ENCODE results near the gene TEX26. TPM values are rescaled to one million over a fixed set of nuclear protein-coding genes. Genes with fewer than 3 reads are reported as not detected.

Gene TEX26
- total RNA-seq, 1 experiment from 2014 or later = not detected

DNA sequence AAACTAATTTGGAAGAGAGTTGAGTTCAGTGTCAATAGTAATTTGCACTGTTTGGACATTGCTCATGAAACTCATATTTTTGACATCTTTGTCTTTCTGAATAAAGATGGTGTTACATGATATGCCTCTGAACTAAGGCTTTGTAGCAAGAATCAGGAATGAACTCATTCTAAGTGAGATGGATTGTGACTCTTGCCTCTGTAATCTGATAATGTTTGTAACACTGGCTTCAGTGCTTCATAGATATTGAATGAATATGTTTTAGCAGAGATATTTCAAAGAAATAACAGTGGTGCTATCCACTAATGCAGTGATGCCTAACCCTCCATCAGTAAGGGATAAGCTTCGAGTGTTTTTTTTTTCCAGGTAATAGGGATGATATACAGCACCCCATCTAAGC is 32.9 kb downstream of the TEX26 start:
- DNase-seq (ENCODE audit: low read depth) = no peak
- in situ Hi-C loops (cut with HindIII; ENCODE audit: low pct_unique_long_range_greater_than_20kb, low sequenced_read_pairs) = no loop called here

DNA sequence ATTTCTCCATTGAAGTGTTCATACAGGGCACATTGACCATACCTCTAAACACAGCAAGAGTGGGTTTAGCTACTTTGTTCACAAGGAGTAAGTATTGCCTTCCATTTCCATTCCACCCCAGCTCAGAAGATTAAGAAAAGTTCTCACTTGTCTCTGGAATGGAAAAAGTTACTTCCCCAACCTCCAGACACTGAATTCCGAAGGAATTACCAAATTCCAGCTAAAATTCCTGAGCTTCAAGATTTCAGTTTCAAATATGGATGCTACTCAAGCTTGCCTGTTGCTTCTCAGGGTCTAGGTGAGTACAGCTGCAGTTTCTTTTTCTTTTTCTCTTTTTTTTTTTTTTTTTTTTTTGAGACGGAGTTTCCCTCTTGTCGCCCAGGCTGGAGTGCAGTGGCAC is 33.6 kb downstream of the TEX26 start:
- no peak for DNase-seq (ENCODE audit: low read depth)
- in situ Hi-C loops (cut with HindIII; ENCODE audit: low pct_unique_long_range_greater_than_20kb, low sequenced_read_pairs) = no loop called here

DNA sequence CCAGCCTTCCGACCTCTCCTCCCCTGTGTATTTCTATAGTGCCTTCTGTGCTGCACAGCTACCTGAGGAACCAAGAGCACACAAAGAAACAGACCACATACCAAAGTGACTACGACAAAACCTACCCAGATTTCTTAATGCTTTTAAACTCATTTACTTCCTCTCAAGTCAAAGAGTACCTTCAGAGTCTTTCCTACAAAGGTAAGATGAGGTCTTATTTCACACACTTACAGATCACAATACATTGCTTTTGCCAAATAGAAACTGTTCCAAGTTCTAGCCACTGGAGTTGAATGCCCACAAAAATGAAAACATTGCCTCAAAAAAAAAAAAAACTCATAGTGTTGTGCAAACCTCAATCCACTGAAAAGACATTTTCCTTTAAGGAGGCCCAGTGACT is 36.4 kb downstream of the TEX26 start:
- in situ Hi-C loops (cut with HindIII; ENCODE audit: low pct_unique_long_range_greater_than_20kb, low sequenced_read_pairs) = no loop called here
- DNase-seq (ENCODE audit: low read depth) = no peak

DNA sequence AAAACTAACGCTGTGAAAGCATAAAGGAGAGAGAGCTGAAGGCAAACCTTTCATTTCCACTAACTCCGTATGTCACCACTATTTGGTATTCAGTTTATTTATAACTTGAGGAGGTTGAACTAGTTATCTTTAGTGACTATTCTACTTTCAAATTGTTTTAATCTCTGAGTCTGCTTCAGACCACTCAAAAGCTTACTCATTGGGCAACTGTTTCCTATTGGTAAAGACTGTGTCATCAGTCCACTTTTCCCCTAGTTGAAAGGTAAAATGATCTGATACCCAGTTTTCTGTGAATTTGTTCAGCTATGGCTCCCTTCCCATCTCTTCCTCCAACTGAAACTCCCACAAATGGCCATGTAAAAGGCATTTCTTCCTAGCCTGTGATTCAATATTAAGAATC is 39.1 kb downstream of the TEX26 start:
- no peak for DNase-seq (ENCODE audit: low read depth)
- in situ Hi-C loops (cut with HindIII; ENCODE audit: low pct_unique_long_range_greater_than_20kb, low sequenced_read_pairs) = no loop called here

DNA sequence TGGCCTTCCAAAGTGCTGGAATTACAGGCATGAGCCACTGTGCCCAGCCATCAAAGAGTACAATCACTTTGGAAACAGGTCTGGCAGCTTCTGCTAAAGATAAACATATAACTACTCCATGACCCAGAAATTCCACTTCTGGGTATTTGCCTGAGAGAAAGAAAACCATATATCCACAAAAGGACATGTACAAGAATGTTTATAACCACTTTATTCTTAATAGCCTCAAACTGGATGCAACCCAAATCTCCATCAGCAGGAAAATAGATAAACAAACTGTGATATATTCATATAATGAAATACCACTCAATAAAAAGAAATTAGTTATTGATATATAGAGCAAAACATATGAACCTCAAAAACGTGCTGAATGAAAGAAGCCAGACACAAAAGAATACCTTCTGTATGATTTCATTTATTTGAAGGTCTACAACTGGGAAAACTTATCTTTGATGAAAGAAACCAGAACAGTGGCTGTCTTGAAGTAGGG is 40.5 kb downstream of the TEX26 start:
- no peak for DNase-seq (ENCODE audit: low read depth)
- in situ Hi-C loops (cut with HindIII; ENCODE audit: low pct_unique_long_range_greater_than_20kb, low sequenced_read_pairs) = no loop called here

DNA sequence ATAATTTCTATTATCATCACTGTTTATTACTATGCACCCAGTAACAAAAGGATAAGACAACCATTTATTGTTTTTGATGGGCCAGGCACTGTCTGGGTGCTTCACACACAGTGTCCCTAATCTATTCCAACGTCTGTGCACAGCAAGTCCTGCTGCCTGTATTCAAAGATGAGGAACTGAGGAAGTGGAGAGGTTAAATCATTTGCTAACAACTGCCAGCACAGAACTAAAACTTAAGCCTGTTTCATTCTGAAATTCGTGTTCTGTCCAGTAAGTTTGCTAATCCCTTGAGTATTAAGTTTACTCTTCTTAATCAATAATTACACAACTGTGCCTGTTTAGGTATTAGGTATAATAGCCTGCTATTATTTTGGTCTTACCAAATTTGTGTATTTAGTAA is 41.9 kb downstream of the TEX26 start:
- in situ Hi-C loops (cut with HindIII; ENCODE audit: low pct_unique_long_range_greater_than_20kb, low sequenced_read_pairs) = no loop called here
- no peak for DNase-seq (ENCODE audit: low read depth)

DNA sequence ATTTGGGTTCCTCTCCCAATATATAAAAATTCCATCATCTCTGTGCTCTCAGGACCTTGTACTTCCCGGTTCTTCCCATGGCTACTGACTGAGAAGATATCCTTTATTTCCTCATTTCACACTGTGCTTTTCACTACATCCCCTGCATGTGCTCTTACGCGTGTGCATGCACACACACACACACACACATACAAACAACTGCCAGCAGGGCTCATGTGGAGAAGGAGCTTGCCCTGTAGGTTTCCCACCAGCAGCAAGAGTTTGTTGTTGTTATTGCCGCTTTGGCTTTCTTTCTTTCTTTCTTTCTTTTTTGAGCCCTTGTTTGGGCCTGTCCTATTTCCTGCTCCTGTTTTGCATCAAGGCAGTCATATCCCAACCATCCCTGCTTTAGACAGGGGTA is 43.6 kb downstream of the TEX26 start:
- DNase-seq (ENCODE audit: low read depth) = no peak
- in situ Hi-C loops (cut with HindIII; ENCODE audit: low pct_unique_long_range_greater_than_20kb, low sequenced_read_pairs) = no loop called here

DNA sequence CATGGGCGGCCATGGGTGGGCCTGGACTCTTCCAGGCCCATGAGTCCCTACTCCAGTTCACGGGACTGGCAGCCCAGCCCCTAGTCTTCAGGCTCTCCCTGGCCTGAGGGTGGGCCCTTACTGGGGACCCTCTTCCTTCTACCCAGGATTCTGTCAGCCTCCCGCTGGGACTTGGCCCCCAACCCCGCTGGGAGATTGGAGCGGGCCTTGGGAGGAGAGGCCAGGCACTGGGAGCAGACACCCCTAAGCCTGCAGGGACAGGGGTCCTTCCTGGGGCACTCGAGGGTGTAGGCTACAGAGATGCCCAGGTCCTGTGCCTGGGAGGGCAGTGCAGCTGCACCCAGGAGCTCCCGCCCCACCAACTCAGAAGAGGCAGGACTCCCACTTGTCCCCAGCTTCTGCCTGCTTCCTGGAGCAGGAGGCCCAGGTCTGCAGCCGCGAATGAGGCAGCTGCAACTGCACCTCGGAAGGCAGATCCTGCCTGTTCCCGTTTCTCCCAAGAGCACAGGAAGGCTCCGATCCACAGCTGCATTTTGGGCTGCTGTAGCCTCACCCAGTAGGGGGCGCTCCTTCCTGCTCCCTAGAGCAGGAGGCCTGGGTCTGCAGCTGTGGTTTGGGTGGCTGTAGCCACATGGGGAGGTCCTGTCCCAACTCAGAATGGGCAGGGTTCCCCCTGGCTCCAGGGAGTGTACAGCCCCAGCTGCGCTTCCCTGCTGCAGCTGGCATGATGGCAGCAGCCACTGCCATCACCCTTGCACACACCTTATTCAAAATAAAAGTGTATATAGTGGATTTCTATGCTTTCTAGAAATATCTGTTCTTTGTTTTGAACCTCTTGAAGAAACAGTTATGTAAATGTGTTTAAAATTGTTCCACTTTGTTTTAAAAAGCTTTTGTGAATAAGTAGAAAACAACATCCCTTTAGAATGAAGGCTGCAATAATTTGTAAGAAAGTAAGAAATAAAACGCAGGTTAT is 46.8 kb downstream of the TEX26 start:
- DNase-seq (ENCODE audit: low read depth) = no peak
- in situ Hi-C loops (cut with HindIII; ENCODE audit: low pct_unique_long_range_greater_than_20kb, low sequenced_read_pairs) = no loop called here

DNA sequence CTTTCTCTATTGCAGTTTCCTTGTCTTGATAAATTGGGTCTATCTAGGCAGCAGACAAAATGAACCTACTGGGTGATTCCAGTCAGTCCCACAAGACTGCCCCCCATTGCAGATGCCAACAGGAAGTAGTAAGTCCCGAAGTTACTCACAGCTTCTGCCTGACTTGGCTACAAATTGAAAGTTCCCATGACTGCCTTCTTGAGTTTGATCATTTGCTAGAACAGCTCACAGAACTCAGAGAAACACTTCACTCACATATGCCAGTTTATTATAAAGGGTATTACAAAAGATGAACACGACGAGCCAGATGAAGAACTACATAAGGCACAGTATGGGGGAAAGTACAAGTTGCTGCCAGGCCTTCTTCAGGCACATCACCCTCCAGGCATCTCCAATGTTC is 50.0 kb downstream of the TEX26 start:
- no peak for DNase-seq (ENCODE audit: low read depth)
- in situ Hi-C loops (cut with HindIII; ENCODE audit: low pct_unique_long_range_greater_than_20kb, low sequenced_read_pairs) = no loop called here

DNA sequence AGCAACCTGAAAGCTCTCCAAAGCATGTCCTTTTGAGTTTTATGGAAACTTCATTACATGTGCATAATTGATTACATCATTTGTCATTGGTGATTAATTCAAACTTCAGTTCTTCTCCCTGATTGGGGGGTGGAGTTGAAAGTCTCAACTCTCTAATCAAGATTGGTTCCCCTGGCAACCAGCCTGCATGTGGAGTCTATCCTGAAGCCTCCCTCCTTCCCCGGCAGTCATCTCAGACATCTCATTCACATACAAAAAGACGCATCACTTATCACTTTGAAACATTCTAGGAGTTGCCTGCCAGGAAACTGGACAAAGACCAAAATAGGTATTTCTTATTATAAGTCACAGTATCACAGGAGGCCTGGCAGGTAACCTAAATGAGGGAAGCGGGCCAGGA is 50.5 kb downstream of the TEX26 start:
- in situ Hi-C loops (cut with HindIII; ENCODE audit: low pct_unique_long_range_greater_than_20kb, low sequenced_read_pairs) = no loop called here

DNA sequence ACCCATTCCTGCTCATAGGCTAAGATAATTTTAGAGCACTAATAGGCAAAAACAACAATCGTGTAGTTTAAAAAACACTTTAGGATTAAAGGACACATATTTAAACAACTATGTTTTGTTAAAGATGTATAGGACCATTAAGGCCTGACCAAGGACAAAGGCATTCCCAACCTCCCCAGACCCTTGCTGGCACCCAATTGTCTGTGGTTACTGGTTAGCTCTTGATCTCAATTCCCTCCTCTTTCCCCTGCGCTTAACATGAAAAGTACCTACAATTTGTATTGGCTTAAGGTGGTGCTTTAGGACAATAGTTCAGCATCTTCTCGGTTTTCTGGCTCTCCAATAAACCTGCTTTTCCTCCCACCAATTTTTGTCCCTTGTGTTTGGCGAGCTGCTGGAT is 51.0 kb downstream of the TEX26 start:
- DNase-seq (ENCODE audit: low read depth) = no peak

More for the DNA sequence above, 50.5 kb downstream of the TEX26 start:
- DNase-seq (ENCODE audit: low read depth) = no peak

DNA sequence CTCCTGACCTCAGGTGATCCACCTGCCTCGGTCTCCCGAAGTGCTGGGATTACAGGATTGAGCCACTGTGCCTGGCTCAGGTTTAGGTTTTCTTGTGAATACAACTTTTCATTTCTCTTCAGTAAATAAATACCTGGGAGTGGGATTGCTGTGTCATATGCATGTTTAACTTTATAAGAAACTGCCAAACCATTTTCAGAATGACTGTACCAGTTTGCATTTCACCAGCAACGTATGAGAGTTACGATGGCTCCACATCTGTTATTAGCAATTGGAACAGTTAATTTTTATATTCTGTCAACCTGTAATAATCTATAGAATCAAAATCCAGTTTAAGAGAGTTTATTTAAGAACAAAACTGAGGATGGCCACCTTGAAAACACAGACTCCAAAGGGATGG is 52.2 kb downstream of the TEX26 start:
- DNase-seq (ENCODE audit: low read depth) = no peak
- in situ Hi-C loops (cut with HindIII; ENCODE audit: low pct_unique_long_range_greater_than_20kb, low sequenced_read_pairs) = no loop called here

More for the DNA sequence above, 51.0 kb downstream of the TEX26 start:
- in situ Hi-C loops (cut with HindIII; ENCODE audit: low pct_unique_long_range_greater_than_20kb, low sequenced_read_pairs) = no loop called here

DNA sequence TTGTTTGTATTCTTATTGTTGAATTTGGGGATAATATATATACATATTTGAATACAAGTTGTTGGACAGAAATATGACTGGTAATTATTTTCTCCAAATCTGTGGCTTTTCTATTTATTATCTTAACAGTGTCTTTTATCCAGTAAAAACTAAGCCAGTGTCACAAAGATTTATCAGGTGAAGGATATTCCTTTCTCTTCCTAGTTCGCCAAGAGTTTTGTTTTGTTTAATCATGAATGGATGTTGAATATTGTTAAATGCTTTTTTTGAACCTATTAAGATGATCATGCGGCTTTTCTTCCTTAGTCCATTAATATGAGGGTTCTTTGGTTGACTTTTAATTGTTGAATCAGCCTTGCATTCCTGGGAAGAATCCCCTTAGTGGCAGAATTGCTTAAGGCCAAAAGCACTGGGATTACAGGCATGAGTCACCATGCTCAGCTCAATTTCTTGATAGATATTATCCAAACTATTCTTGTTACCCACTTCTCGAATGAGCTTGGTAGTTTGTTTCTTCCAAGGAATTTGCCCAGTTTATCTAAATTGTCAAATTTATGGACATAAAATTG is 53.3 kb downstream of the TEX26 start:
- DNase-seq (ENCODE audit: low read depth) = no peak

DNA sequence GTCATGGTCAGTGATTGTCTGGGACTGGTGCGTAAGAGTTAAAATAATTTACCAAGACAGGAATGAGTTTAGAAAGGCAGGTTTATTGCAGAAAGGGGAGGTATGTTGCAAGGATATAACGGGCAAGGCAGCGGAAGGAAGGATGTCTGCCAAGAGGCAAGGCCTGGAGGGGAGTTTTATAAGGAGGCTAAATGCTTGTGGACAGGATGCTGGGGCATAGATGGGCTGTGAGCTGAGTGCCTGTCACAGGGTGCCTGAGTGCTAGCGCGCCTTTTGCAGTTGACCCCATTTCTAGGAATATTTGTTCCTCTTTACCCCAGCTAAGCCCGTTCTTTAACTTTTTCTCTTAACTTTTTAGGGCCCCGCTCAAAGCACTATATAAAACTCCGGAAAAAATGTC is 58.7 kb downstream of the TEX26 start:
- in situ Hi-C loops (cut with HindIII; ENCODE audit: low pct_unique_long_range_greater_than_20kb, low sequenced_read_pairs) = no loop called here

More for the DNA sequence above, 53.3 kb downstream of the TEX26 start:
- in situ Hi-C loops (cut with HindIII; ENCODE audit: low pct_unique_long_range_greater_than_20kb, low sequenced_read_pairs) = no loop called here

DNA sequence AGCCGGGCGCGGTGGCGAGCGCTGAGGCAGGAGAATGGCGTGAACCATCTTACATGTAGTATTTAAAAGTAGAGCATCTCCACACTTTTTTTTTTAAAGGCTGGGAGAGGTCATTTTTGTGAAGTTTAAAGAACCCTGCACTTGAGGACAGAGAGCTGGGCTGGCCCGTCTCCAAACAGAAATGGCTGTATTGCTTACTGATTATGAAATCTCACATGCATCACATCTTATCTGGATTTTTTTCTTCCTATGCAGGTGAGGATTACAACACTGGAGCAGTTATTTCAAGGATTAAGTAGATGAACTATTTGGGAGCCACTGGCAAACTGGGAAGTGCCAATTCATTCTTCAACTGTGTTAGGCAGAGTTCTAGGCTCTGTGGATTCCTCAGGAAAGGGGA is 59.5 kb downstream of the TEX26 start:
- in situ Hi-C loops (cut with HindIII; ENCODE audit: low pct_unique_long_range_greater_than_20kb, low sequenced_read_pairs) = no loop called here
- DNase-seq (ENCODE audit: low read depth) = no peak

More for the DNA sequence above, 58.7 kb downstream of the TEX26 start:
- DNase-seq (ENCODE audit: low read depth) = no peak

DNA sequence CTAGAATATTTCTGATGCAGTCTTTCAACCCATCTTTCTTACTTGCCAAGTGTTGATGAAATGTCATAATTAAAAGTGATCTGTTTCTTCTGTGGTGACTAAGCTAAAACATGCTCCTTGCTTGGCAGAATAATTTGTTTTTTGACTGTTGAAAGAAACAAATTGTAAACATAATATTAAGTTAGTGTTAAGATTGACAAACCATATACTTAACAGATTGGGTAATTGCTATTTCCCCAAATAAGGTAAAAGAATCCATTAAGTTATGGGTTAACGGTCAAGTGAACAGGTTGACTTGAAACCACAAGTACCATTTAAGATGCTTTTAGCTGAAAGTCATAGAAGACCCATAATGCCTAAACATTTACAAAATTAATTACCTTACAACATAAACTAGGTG is 62.9 kb downstream of the TEX26 start:
- DNase-seq (ENCODE audit: low read depth) = no peak

DNA sequence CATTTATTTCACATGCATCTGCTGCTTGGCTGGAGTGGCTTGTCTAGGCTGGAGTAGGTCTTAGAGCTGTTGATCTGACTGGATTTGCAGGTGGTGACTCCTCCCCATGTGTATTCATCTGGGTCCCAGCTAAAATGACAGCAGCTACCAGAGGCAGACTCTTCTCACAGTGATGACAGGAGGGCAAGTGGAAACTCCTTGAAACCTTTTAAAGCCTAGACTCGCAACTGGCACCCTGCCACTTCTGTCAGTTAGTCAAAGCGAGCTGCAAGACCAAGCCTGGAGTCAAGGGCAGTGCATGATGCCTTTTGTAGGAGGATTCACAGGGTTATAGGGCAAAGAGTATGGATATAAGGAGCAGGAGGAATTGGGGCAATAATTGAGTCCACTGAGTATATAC is 65.2 kb downstream of the TEX26 start:
- in situ Hi-C loops (cut with HindIII; ENCODE audit: low pct_unique_long_range_greater_than_20kb, low sequenced_read_pairs) = no loop called here
- DNase-seq (ENCODE audit: low read depth) = no peak

More for the DNA sequence above, 62.9 kb downstream of the TEX26 start:
- in situ Hi-C loops (cut with HindIII; ENCODE audit: low pct_unique_long_range_greater_than_20kb, low sequenced_read_pairs) = no loop called here

DNA sequence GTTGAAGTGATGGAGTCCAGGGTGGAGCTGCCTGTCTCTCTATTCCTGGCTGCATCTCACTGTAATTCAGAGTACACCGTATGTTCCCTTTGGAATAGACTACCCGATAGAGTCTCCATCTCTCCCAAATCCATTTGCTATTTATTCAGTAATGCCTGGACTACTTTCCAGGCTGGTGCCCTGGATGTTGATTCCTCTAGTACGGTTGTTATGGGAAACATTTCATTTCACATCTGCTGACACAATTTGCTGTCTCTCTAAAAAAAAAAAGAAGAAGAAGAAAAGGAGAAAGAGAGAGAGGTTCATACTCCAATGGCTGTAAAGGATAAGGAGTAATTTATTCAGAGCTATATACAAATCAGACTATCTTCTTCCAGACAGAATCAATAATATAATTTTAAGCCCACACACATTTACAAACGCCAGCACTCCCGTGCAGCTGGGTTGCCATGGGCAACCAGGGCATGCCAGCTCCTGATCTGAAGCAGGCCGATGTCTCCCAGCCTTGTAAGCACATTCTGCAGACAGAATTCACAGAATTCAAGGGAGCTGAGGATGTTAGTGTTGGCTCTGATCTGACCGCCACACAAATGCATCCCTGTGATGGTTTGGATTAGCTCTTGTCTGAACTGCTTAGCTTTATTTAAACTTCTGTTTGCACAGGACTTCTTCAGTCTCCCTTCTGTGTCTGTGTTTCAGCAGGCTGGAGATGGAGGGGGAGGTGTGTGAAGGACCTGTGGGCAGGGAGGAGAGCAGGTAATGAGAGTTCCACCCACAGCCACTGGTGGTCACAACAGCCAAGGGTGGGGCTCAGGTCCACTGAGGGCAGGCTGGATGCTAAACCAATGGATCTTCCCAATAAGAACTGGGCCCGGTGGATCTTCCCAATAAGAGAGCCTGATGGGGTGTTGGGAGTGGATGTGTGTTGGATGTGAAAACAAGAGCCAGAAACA is 66.0 kb downstream of the TEX26 start:
- in situ Hi-C loops (cut with HindIII; ENCODE audit: low pct_unique_long_range_greater_than_20kb, low sequenced_read_pairs) = no loop called here
- DNase-seq (ENCODE audit: low read depth) = no peak

Data from Caki2 (cell line).